Right ventricle myocardium inferior (tissue), 1 donor: ENCODE data around the gene LEPROT. TPM values are rescaled to one million over a fixed set of nuclear protein-coding genes. Genes with fewer than 3 reads are reported as not detected.
"Not testable (repeated sequence)": the region's sequence is repeated elsewhere in the genome, so short reads cannot be mapped to it uniquely, and the experiment has no call there.

ENCODE experiments used
- ATAC-seq: fragments of 200-7000 bp; cut with Tn5 transposase; one replicate; pipeline ENCODE4 v1.9.1; 2020; ENCODE audit warnings: mild to moderate bottlenecking, moderate library complexity
- DNase-seq: peaks from one replicate; pipeline ENCODE4 v3.0.0; 2021; ENCODE audit errors: missing footprints
- intact Hi-C: fragments of 100-400 bp; cut with DNase I; formaldehyde crosslinking; loops from one replicate; pipeline ENCODE4 v1.11.0; 2022
- total RNA-seq: library from RNA; stranded (reverse); fragmentation: NEBNext Ultra II Directional; extraction: Animal tissue kit (Norgen Biotek cat#: 25700); gene quantifications from one replicate; pipeline ENCODE4 v1.2.1, GENCODE V29; 2021
- donor health status: DM: no; HTN: yes; CAD: no; lungs with severe emphysema.

LEPROT gene
- total RNA-seq, 1 donor from 2014 or later: 44.3 TPM

GRCh38 chr1:65431111-65431705 lies 10.7 kb downstream of the LEPROT start:
- no peak for ATAC-seq
- DNase-seq: no peak
- intact Hi-C loops: loop anchor here (5.0 kb wide), 2 partner anchors 151 to 256 kb away; no protein-coding TSS in a partner anchor

GRCh38 chr1:65432918-65433317 lies 12.4 kb downstream of the LEPROT start:
- intact Hi-C loops: loop anchor here (5.0 kb wide), 2 partner anchors 149 to 254 kb away; no protein-coding TSS in a partner anchor

GRCh38 chr1:65434255-65434654 lies 13.8 kb downstream of the LEPROT start:
- intact Hi-C loops: loop anchor here (5.0 kb wide), 2 partner anchors 148 to 253 kb away; no protein-coding TSS in a partner anchor
- ATAC-seq (no peak), DNase-seq (no peak)

More at GRCh38 chr1:65432918-65433317, 12.4 kb downstream of the LEPROT start:
- DNase-seq: no peak
- no peak for ATAC-seq

- ATAC-seq (no peak), DNase-seq (no peak)
- intact Hi-C loops: loop anchor here (5.0 kb wide), 2 partner anchors 148 to 253 kb away; no protein-coding TSS in a partner anchor
Observed at GRCh38 chr1:65434760-65435159, 14.3 kb downstream of the LEPROT start.

GRCh38 chr1:65435987-65436386 lies 15.5 kb downstream of the LEPROT start:
- no peak for DNase-seq
- intact Hi-C loops: no loop called here
- ATAC-seq: no peak

- intact Hi-C loops: no loop called here
- no peak for DNase-seq
- ATAC-seq: no peak
Observed at GRCh38 chr1:65437616-65438015, 17.1 kb downstream of the LEPROT start.

GRCh38 chr1:65440322-65440900 lies 19.9 kb downstream of the LEPROT start:
- intact Hi-C loops: no loop called here
- no peak for ATAC-seq

GRCh38 chr1:65440915-65441314 lies 20.4 kb downstream of the LEPROT start:
- ATAC-seq: no peak
- no peak for DNase-seq
- intact Hi-C loops: no loop called here

More at GRCh38 chr1:65440322-65440900, 19.9 kb downstream of the LEPROT start:
- no peak for DNase-seq

GRCh38 chr1:65441464-65441863 lies 21.0 kb downstream of the LEPROT start:
- DNase-seq: no peak
- intact Hi-C loops: no loop called here
- ATAC-seq: no peak

- intact Hi-C loops: no loop called here
- no peak for DNase-seq
- ATAC-seq: no peak
Observed at GRCh38 chr1:65442442-65442841, 22.0 kb downstream of the LEPROT start.

GRCh38 chr1:65443647-65444046 lies 23.2 kb downstream of the LEPROT start:
- intact Hi-C loops: no loop called here
- ATAC-seq (no peak), DNase-seq (no peak)

GRCh38 chr1:65444128-65444640 lies 23.7 kb downstream of the LEPROT start:
- intact Hi-C loops: no loop called here
- ATAC-seq (no peak), DNase-seq (no peak)

GRCh38 chr1:65445837-65446236 lies 25.4 kb downstream of the LEPROT start:
- no peak for DNase-seq
- no peak for ATAC-seq
- intact Hi-C loops: no loop called here

- DNase-seq (no peak), ATAC-seq (no peak)
- intact Hi-C loops: no loop called here
Observed at GRCh38 chr1:65449214-65449823, 28.9 kb downstream of the LEPROT start.

- intact Hi-C loops, DNase-seq, ATAC-seq: not testable (repeated sequence)
Observed at GRCh38 chr1:65455678-65456077, 35.2 kb downstream of the LEPROT start.

- intact Hi-C loops: no loop called here
- DNase-seq (no peak), ATAC-seq (no peak)
Observed at GRCh38 chr1:65456481-65456880, 36.0 kb downstream of the LEPROT start.

GRCh38 chr1:65457868-65458267 lies 37.4 kb downstream of the LEPROT start:
- DNase-seq (no peak), ATAC-seq (no peak)
- intact Hi-C loops: no loop called here

GRCh38 chr1:65458730-65459396 lies 38.4 kb downstream of the LEPROT start:
- ATAC-seq (no peak), DNase-seq (no peak)
- intact Hi-C loops: no loop called here

- intact Hi-C loops: no loop called here
- ATAC-seq (no peak), DNase-seq (no peak)
Observed at GRCh38 chr1:65459397-65459768, 38.9 kb downstream of the LEPROT start.
